HG03558 (cell line): Measurements from ENCODE around the gene FAM9A.

ENCODE experiments used
- ATAC-seq: cut with Tn5 transposase; IDR thresholded peaks from one replicate; pipeline ENCODE4 v1.9.1; 2021; ENCODE audit warnings: moderate number of reproducible peaks; ENCODE audit not compliant: unreplicated experiment; ENCODE audit errors: extremely low read depth

FAM9A gene

GRCh38 chrX:8741981-8742380 is 59.2 kb downstream of the FAM9A start:
- ATAC-seq, result no peak
